GM23338 (cell line): ENCODE measurements around the gene TSSC4. TPM values are rescaled to one million over a fixed set of nuclear protein-coding genes. Genes with fewer than 3 reads are reported as not detected.

ENCODE experiments used
- ATAC-seq: fragments of 200-7000 bp; cut with Tn5 transposase; 3 replicates; pipeline ENCODE4 v1.9.1; 2020
- DNase-seq: peaks from one replicate; pipeline ENCODE4 v3.0.0-alpha.2; 2015; ENCODE audit warnings: low spot score
- H2AFZ ChIP-seq: fragments of 200-600 bp; sonication (generic); 2 replicates; pipeline ENCODE4 v1.8.0; 2016; ENCODE audit warnings: antibody characterized with exemption, mild to moderate bottlenecking, moderate library complexity
- H3F3A ChIP-seq: fragments of 200-600 bp; sonication (generic); replicated peaks from 2 replicates; pipeline ENCODE4 v1.8.0; 2017; ENCODE audit warnings: antibody characterized with exemption, mixed run types, low read depth
- H3K27ac ChIP-seq: fragments of 200-600 bp; sonication (generic); 2 replicates; pipeline ENCODE4 v1.6.1; 2016; ENCODE audit warnings: low read depth
- H3K27me3 ChIP-seq: fragments of 200-600 bp; sonication (generic); 2 replicates; pipeline ENCODE4 v1.8.0; 2016; ENCODE audit warnings: mild to moderate bottlenecking, mixed run types, moderate library complexity; ENCODE audit not compliant: insufficient read depth
- H3K36me3 ChIP-seq: fragments of 200-600 bp; sonication (generic); 2 replicates; pipeline ENCODE4 v1.8.0; 2016; ENCODE audit warnings: mild to moderate bottlenecking; ENCODE audit not compliant: insufficient read depth
- H3K4me1 ChIP-seq: fragments of 200-600 bp; sonication (generic); 2 replicates; pipeline ENCODE4 v1.8.0; 2016; ENCODE audit warnings: mild to moderate bottlenecking, moderate library complexity; ENCODE audit not compliant: insufficient read depth
- H3K4me2 ChIP-seq: fragments of 200-600 bp; sonication (generic); 2 replicates; pipeline ENCODE4 v1.7.1; 2017; ENCODE audit warnings: mixed run types
- H3K4me3 ChIP-seq: fragments of 200-600 bp; sonication (generic); 2 replicates; pipeline ENCODE4 v1.6.1; 2016; ENCODE audit warnings: mixed run types
- H3K79me2 ChIP-seq: fragments of 200-600 bp; sonication (generic); replicated peaks from 2 replicates; pipeline ENCODE4 v1.8.0; 2017; ENCODE audit warnings: mild to moderate bottlenecking; ENCODE audit not compliant: insufficient read depth
- H3K9me2 ChIP-seq: fragments of 200-600 bp; sonication (generic); 2 replicates; pipeline ENCODE4 v1.8.0; 2017; ENCODE audit not compliant: insufficient read depth
- H4K20me1 ChIP-seq: fragments of 200-600 bp; sonication (generic); replicated peaks from 2 replicates; pipeline ENCODE4 v1.8.0; 2017; ENCODE audit warnings: mild to moderate bottlenecking; ENCODE audit not compliant: insufficient read depth
- H3K27ac Mint-ChIP-seq: 2 replicates; pipeline ENCODE4 v1.8.0; 2020; ENCODE audit warnings: inconsistent platforms, mild to moderate bottlenecking, moderate library complexity, mixed read lengths
- H3K27me3 Mint-ChIP-seq: 3 replicates; pipeline ENCODE4 v1.8.0; 2022; ENCODE audit warnings: low read depth, mild to moderate bottlenecking, moderate library complexity, mixed read lengths, inconsistent platforms; ENCODE audit not compliant: insufficient read depth, poor library complexity
- H3K36me3 Mint-ChIP-seq: 3 replicates; pipeline ENCODE4 v1.8.0; 2021; ENCODE audit warnings: low read depth, mild to moderate bottlenecking, inconsistent platforms, moderate library complexity, mixed read lengths
- H3K4me1 Mint-ChIP-seq: 3 replicates; pipeline ENCODE4 v1.8.0; 2020; ENCODE audit warnings: mild to moderate bottlenecking, inconsistent platforms, mixed read lengths
- H3K4me3 Mint-ChIP-seq: 3 replicates; pipeline ENCODE4 v1.8.0; 2021; ENCODE audit warnings: moderate library complexity, mild to moderate bottlenecking, inconsistent platforms, mixed read lengths
- H3K9me3 Mint-ChIP-seq: 3 replicates; pipeline ENCODE4 v1.8.0; 2020; ENCODE audit warnings: moderate library complexity, mild to moderate bottlenecking, inconsistent platforms, mixed read lengths
- CREB1 ChIP-seq: fragments of 250-450 bp; sonication (Bioruptor Pico); IDR thresholded peaks from 2 replicates; pipeline ENCODE4 v1.5.0; 2020; ENCODE audit warnings: low read depth, mild to moderate bottlenecking, moderate library complexity
- EZH2 ChIP-seq: fragments of 200-600 bp; sonication (generic); IDR thresholded peaks from one replicate; pipeline ENCODE4 v1.8.0; 2017; ENCODE audit warnings: antibody characterized with exemption, mild to moderate bottlenecking, low read depth; ENCODE audit not compliant: unreplicated experiment
- EZH2phosphoT487 ChIP-seq: fragments of 200-600 bp; sonication (generic); IDR thresholded peaks from one replicate; pipeline ENCODE4 v1.8.1; 2018; ENCODE audit warnings: antibody characterized with exemption; ENCODE audit not compliant: unreplicated experiment
- NANOG ChIP-seq: IDR thresholded peaks from 2 replicates; pipeline ENCODE4 v1.6.1; 2016; ENCODE audit warnings: antibody characterized with exemption, borderline replicate concordance
- POLR2AphosphoS5 ChIP-seq: IDR thresholded peaks from 2 replicates; pipeline ENCODE4 v1.6.1; 2016; ENCODE audit warnings: antibody characterized with exemption, low read depth
- STAT1 ChIP-seq: IDR thresholded peaks from one replicate; pipeline ENCODE4 v1.6.1; 2016; ENCODE audit warnings: antibody characterized with exemption; ENCODE audit not compliant: unreplicated experiment
- ZNF114 ChIP-seq: fragments of 250-450 bp; sonication (Bioruptor Pico); IDR thresholded peaks from 2 replicates; pipeline ENCODE4 v1.5.0; 2020; ENCODE audit warnings: mild to moderate bottlenecking, moderate library complexity
- ZNF331 ChIP-seq: fragments of 250-450 bp; sonication (Bioruptor Pico); IDR thresholded peaks from 2 replicates; pipeline ENCODE4 v1.5.0; 2020; ENCODE audit warnings: low read depth, mild to moderate bottlenecking, moderate library complexity
- polyA plus RNA-seq: library from polyadenylated mRNA; unstranded; fragments of >200 nt; fragmentation: Nextera tagmentation; extraction: Ambion mirVana; gene quantifications from 2 replicates; pipeline ENCODE4 v1.2.1, GENCODE V29; 2016
- total RNA-seq: library from RNA; depleted of rRNA; stranded (reverse); fragments of >200 nt; shearing (Covaris generic); gene quantifications from 2 replicates; pipeline ENCODE4 v1.2.3, GENCODE V29; 2014
- TF ChIP-seq, protein P1 (sequence below): IDR thresholded peaks from one replicate; pipeline ENCODE4 v1.6.1; 2018; ENCODE audit warnings: antibody characterized with exemption; ENCODE audit not compliant: unreplicated experiment
- TF ChIP-seq, protein P2 (sequence below), 2 experiments: fragments of 200-600 bp in 1 of 2; sonication (generic) in 1 of 2; conservative IDR thresholded peaks; 2 replicates each; pipeline versions ENCODE4 v1.5.1 to v1.6.1; 2016 to 2017; ENCODE audit warnings: antibody characterized with exemption in 2 of 2, low read depth in 2 of 2, mild to moderate bottlenecking in 2 of 2, moderate library complexity in 1 of 2
- TF ChIP-seq, protein P3 (sequence below): fragments of 250-450 bp; sonication (Bioruptor Pico); IDR thresholded peaks from 2 replicates; pipeline ENCODE4 v1.5.0; 2020; ENCODE audit warnings: mild to moderate bottlenecking, moderate library complexity

Gene TSSC4
- total and polyA plus RNA-seq, 2 experiments from 2014 or later: 27.5 to 44.3 TPM

DNA sequence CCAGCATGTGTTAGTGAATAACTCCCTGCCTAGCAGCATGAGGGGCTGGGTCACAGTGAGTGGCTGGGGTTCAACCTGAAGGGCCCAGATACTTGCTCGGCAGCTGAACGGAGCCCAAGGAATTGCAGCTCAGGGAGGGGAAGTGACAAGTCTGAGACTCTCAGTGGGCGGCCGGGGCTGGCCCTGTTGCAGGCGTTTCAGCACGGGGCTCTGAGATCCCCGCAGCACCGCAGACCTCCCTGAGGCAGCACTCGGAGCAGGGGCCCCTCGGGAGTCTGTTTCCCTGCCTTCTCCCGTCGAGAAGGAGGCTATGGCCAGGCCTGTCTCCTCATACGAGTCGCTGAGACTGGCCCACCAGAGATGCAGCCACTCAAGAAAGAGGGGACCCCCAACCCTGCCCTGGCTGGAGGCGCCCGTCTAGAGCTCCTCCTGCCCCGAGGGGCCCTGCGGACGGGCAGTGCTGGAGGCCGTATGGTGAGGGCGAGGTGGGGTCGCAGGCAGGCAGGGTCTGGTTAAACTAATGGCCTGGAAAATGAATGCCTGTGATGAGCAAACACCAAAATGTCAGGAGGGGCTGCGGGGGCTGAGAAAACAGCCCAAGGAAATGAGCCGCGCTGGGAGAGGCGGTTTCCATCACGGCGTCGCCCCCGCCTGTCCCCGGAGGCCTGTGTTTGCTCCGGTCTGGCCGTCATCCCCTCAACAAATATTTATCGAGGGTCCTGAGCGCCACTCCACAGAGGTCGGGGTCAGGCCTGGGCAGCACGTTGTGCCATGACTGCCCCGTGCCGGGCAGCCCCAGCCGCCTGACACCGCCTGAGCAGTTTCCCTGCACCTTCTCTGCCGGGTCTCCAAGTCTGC is 9.3 kb downstream of the TSSC4 start (continued):
- TF ChIP-seq EZH2 (no peak), ZNF114 (CRISPR knock-in tag) (no peak), POLR2AphosphoS5 (no peak), NANOG (no peak), STAT1 (no peak)
- TF ChIP-seq, protein P1, sequence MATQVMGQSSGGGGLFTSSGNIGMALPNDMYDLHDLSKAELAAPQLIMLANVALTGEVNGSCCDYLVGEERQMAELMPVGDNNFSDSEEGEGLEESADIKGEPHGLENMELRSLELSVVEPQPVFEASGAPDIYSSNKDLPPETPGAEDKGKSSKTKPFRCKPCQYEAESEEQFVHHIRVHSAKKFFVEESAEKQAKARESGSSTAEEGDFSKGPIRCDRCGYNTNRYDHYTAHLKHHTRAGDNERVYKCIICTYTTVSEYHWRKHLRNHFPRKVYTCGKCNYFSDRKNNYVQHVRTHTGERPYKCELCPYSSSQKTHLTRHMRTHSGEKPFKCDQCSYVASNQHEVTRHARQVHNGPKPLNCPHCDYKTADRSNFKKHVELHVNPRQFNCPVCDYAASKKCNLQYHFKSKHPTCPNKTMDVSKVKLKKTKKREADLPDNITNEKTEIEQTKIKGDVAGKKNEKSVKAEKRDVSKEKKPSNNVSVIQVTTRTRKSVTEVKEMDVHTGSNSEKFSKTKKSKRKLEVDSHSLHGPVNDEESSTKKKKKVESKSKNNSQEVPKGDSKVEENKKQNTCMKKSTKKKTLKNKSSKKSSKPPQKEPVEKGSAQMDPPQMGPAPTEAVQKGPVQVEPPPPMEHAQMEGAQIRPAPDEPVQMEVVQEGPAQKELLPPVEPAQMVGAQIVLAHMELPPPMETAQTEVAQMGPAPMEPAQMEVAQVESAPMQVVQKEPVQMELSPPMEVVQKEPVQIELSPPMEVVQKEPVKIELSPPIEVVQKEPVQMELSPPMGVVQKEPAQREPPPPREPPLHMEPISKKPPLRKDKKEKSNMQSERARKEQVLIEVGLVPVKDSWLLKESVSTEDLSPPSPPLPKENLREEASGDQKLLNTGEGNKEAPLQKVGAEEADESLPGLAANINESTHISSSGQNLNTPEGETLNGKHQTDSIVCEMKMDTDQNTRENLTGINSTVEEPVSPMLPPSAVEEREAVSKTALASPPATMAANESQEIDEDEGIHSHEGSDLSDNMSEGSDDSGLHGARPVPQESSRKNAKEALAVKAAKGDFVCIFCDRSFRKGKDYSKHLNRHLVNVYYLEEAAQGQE: no peak

DNA sequence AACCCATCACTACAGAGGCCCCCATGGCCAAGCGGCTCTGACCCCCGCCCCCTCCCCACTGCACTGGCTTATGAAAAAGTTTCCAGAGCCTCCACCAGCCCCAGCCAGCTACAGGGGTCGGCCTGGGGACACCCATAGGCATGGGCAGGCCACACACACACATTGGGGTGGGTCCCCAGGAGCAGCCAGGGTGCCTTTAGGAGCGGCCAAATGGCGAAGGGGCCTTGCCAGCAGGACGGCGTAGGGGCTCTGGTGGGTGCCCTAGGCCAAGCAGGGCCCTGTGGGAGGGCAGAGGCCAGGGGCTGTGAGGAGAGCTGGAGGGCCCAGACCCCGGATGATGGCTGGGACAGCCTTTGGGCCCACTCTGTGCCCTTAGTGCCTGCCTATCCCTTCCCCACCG is 10.1 kb downstream of the TSSC4 start:
- H3K4me2 ChIP-seq: no peak overlapping the region
- Mint-ChIP-seq H3K4me3 (no peak overlapping the region), H3K9me3 (no peaks in the 10 kb centered on the region), H3K27me3 (peaks cover 8% of the 10 kb centered on the region), H3K27ac (no peak overlapping the region), H3K4me1 (no peaks in the 10 kb centered on the region), H3K36me3 (no peaks in the 10 kb centered on the region)
- no peaks in the 10 kb centered on the region for H3K36me3 ChIP-seq
- H4K20me1 ChIP-seq: no peaks in the 10 kb centered on the region
- ATAC-seq (no peak), DNase-seq (no peak)
- H3K79me2 ChIP-seq: no peaks in the 10 kb centered on the region
- H3K27me3 ChIP-seq: no peaks in the 10 kb centered on the region
- no peak overlapping the region for H2AFZ ChIP-seq
- no peaks in the 10 kb centered on the region for H3F3A ChIP-seq
- no peak overlapping the region for H3K4me3 ChIP-seq
- no peaks in the 10 kb centered on the region for H3K9me2 ChIP-seq
- H3K27ac ChIP-seq: no peak overlapping the region
- H3K4me1 ChIP-seq: no peaks in the 10 kb centered on the region
- TF ChIP-seq POLR2AphosphoS5: no peak
- no peak for TF ChIP-seq STAT1
- TF ChIP-seq CREB1 (CRISPR knock-in tag): no peak
- TF ChIP-seq EZH2phosphoT487: no peak
- TF ChIP-seq EZH2: no peak
- TF ChIP-seq ZNF331 (CRISPR knock-in tag): no peak
- TF ChIP-seq, protein P2, sequence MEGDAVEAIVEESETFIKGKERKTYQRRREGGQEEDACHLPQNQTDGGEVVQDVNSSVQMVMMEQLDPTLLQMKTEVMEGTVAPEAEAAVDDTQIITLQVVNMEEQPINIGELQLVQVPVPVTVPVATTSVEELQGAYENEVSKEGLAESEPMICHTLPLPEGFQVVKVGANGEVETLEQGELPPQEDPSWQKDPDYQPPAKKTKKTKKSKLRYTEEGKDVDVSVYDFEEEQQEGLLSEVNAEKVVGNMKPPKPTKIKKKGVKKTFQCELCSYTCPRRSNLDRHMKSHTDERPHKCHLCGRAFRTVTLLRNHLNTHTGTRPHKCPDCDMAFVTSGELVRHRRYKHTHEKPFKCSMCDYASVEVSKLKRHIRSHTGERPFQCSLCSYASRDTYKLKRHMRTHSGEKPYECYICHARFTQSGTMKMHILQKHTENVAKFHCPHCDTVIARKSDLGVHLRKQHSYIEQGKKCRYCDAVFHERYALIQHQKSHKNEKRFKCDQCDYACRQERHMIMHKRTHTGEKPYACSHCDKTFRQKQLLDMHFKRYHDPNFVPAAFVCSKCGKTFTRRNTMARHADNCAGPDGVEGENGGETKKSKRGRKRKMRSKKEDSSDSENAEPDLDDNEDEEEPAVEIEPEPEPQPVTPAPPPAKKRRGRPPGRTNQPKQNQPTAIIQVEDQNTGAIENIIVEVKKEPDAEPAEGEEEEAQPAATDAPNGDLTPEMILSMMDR (conservative IDR thresholded peaks at IDR 0.05; ENCODE audit: low read depth in 2 of 2): no peak
- TF ChIP-seq, protein P3, sequence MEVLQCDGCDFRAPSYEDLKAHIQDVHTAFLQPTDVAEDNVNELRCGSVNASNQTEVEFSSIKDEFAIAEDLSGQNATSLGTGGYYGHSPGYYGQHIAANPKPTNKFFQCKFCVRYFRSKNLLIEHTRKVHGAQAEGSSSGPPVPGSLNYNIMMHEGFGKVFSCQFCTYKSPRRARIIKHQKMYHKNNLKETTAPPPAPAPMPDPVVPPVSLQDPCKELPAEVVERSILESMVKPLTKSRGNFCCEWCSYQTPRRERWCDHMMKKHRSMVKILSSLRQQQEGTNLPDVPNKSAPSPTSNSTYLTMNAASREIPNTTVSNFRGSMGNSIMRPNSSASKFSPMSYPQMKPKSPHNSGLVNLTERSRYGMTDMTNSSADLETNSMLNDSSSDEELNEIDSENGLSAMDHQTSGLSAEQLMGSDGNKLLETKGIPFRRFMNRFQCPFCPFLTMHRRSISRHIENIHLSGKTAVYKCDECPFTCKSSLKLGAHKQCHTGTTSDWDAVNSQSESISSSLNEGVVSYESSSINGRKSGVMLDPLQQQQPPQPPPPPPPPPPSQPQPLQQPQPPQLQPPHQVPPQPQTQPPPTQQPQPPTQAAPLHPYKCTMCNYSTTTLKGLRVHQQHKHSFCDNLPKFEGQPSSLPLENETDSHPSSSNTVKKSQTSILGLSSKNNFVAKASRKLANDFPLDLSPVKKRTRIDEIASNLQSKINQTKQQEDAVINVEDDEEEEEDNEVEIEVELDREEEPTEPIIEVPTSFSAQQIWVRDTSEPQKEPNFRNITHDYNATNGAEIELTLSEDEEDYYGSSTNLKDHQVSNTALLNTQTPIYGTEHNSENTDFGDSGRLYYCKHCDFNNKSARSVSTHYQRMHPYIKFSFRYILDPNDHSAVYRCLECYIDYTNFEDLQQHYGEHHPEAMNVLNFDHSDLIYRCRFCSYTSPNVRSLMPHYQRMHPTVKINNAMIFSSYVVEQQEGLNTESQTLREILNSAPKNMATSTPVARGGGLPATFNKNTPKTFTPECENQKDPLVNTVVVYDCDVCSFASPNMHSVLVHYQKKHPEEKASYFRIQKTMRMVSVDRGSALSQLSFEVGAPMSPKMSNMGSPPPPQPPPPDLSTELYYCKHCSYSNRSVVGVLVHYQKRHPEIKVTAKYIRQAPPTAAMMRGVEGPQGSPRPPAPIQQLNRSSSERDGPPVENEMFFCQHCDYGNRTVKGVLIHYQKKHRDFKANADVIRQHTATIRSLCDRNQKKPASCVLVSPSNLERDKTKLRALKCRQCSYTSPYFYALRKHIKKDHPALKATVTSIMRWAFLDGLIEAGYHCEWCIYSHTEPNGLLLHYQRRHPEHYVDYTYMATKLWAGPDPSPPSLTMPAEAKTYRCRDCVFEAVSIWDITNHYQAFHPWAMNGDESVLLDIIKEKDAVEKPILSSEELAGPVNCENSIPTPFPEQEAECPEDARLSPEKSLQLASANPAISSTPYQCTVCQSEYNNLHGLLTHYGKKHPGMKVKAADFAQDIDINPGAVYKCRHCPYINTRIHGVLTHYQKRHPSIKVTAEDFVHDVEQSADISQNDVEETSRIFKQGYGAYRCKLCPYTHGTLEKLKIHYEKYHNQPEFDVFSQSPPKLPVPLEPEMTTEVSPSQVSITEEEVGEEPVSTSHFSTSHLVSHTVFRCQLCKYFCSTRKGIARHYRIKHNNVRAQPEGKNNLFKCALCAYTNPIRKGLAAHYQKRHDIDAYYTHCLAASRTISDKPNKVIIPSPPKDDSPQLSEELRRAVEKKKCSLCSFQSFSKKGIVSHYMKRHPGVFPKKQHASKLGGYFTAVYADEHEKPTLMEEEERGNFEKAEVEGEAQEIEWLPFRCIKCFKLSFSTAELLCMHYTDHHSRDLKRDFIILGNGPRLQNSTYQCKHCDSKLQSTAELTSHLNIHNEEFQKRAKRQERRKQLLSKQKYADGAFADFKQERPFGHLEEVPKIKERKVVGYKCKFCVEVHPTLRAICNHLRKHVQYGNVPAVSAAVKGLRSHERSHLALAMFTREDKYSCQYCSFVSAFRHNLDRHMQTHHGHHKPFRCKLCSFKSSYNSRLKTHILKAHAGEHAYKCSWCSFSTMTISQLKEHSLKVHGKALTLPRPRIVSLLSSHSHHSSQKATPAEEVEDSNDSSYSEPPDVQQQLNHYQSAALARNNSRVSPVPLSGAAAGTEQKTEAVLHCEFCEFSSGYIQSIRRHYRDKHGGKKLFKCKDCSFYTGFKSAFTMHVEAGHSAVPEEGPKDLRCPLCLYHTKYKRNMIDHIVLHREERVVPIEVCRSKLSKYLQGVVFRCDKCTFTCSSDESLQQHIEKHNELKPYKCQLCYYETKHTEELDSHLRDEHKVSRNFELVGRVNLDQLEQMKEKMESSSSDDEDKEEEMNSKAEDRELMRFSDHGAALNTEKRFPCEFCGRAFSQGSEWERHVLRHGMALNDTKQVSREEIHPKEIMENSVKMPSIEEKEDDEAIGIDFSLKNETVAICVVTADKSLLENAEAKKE (CRISPR knock-in tag): no peak
